DOHH2 (cell line): Measurements from ENCODE around the gene MOK.
A peak's percentile ranks its signal among the peaks of the same experiment; 100 is the strongest.

Experiments used
- H3F3A ChIP-seq: fragments of 200-600 bp; sonication (generic), shearing (Covaris generic); 2 replicates; pipeline ENCODE4 v1.6.0; 2016; ENCODE audit warnings: antibody characterized with exemption, mild to moderate bottlenecking; ENCODE audit not compliant: control insufficient read depth, insufficient read depth
- H3K27ac ChIP-seq: fragments of 200-600 bp; sonication (generic); 2 replicates; pipeline ENCODE4 v1.5.1; 2014; ENCODE audit warnings: low read depth, mild to moderate bottlenecking, low read length, moderate library complexity
- H3K27me3 ChIP-seq: fragments of 200-600 bp; sonication (generic); 2 replicates; pipeline ENCODE4 v1.6.1; 2014; ENCODE audit warnings: mild to moderate bottlenecking, low read length, mixed read lengths; ENCODE audit not compliant: control insufficient read depth
- H3K36me3 ChIP-seq: fragments of 200-600 bp; sonication (generic); 2 replicates; pipeline ENCODE4 v1.6.1; 2014; ENCODE audit warnings: mild to moderate bottlenecking, low read length, moderate library complexity, mixed read lengths; ENCODE audit not compliant: control insufficient read depth
- H3K4me1 ChIP-seq: fragments of 200-600 bp; sonication (generic); 2 replicates; pipeline ENCODE4 v1.6.1; 2014; ENCODE audit warnings: mild to moderate bottlenecking, low read length, mixed read lengths; ENCODE audit not compliant: control insufficient read depth
- H3K4me2 ChIP-seq: fragments of 200-600 bp; sonication (generic); 2 replicates; pipeline ENCODE4 v1.6.0; 2014; ENCODE audit warnings: mild to moderate bottlenecking, low read length, moderate library complexity
- H3K4me3 ChIP-seq: fragments of 200-600 bp; sonication (generic); 2 replicates; pipeline ENCODE4 v1.5.1; 2014; ENCODE audit warnings: mild to moderate bottlenecking, low read length, mixed read lengths
- H3K79me2 ChIP-seq: fragments of 200-600 bp; sonication (generic); 2 replicates; pipeline ENCODE4 v1.6.1; 2014; ENCODE audit warnings: mild to moderate bottlenecking, low read length, mixed read lengths; ENCODE audit not compliant: control insufficient read depth
- H3K9me2 ChIP-seq: fragments of 200-600 bp; sonication (generic); replicated peaks from 2 replicates; pipeline ENCODE4 v1.6.1; 2014; ENCODE audit warnings: mild to moderate bottlenecking, low read length, mixed read lengths; ENCODE audit not compliant: control insufficient read depth
- H3K9me3 ChIP-seq: fragments of 200-600 bp; sonication (generic); 2 replicates; pipeline ENCODE4 v1.6.1; 2014; ENCODE audit warnings: antibody characterized with exemption, low read length, mixed read lengths; ENCODE audit not compliant: control insufficient read depth, insufficient read depth
- H4K20me1 ChIP-seq: fragments of 200-600 bp; sonication (generic); 2 replicates; pipeline ENCODE4 v1.6.0; 2014; ENCODE audit warnings: low read depth, mild to moderate bottlenecking, antibody characterized with exemption, low read length, moderate library complexity; ENCODE audit not compliant: control insufficient read depth, insufficient read depth
- EZH2phosphoT487 ChIP-seq: fragments of 200-600 bp; sonication (generic); IDR thresholded peaks from 2 replicates; pipeline ENCODE4 v1.6.1; 2017; ENCODE audit warnings: borderline replicate concordance, mild to moderate bottlenecking, antibody characterized with exemption, low read length, moderate library complexity, mixed read lengths
- TF ChIP-seq, protein P1 (sequence below): fragments of 200-600 bp; sonication (generic); IDR thresholded peaks from one replicate; pipeline ENCODE4 v1.5.1; 2014; ENCODE audit warnings: antibody characterized with exemption, mild to moderate bottlenecking, low read depth, low read length; ENCODE audit not compliant: poor library complexity, severe bottlenecking

The MOK gene

DNA sequence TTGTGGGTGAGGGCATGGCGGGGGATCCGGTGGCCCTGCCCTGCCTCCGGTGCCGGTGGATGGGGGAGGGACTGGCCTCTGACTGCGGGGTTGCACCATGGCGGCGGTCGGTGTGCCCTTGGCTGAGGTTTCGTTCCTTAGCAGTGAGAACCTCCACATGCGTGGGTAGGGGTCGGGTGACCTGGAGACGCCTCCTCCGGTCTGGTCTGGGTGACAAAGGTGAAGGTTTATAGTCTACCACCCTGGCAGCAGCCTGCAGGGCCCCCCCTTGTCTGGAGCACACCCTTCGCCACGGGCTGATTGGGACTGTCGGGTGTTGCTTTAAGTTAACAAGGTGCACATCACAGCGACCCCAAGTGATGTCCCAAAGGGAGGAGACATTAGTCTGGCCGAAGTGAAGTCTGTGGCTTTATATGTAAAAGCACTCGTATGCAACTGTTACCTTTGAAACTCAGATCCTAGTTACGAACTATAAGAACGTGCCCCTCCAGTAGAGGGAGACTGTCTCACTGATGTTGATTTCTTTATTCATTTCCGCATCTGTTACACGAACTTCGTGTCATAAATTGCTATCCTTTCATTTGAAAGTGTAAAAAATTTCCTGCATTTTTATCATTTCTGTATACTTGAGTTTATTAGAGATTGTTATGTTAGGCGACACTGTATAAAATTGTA lies 90.8 kb downstream of the MOK start:
- H3K27ac ChIP-seq, result no peak overlapping the region

DNA sequence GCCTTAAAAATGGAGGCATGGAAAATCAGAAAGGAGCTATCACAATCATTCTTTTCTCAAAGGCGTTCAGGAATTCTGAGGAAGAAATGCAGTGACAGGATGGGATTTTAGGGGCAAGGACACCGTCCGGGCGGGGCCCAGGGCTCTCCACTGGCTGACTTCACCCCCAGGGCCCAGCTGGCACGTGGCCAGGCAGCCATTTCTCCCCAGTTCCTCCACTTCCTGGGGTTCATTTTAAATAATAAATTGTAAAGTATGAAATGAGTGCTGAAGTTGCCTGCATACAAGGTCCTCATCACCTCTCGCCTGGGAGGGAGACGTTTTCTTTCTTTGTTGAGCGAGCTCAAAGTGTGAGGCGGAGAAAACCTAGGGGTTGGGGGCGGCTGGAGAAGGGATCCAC lies 91.5 kb downstream of the MOK start:
- Histone ChIP-seq H3K9me2 (no peaks in the 10 kb centered on the region), H4K20me1 (peaks cover 4% of the 10 kb centered on the region; the same call in 1 of the 2 replicates), H3F3A (no peaks in the 10 kb centered on the region), H3K27ac (no peak overlapping the region), H3K9me3 (no peaks in the 10 kb centered on the region), H3K79me2 (peaks cover 8% of the 10 kb centered on the region; the same call in 1 of the 2 replicates), H3K4me3 (no peak overlapping the region), H3K36me3 (peaks cover 23% of the 10 kb centered on the region), H3K27me3 (no peaks in the 10 kb centered on the region), H3K4me2 (no peak overlapping the region), H3K4me1 (no peaks in the 10 kb centered on the region)
- TF ChIP-seq EZH2phosphoT487, result no peak
- TF ChIP-seq, protein P1, sequence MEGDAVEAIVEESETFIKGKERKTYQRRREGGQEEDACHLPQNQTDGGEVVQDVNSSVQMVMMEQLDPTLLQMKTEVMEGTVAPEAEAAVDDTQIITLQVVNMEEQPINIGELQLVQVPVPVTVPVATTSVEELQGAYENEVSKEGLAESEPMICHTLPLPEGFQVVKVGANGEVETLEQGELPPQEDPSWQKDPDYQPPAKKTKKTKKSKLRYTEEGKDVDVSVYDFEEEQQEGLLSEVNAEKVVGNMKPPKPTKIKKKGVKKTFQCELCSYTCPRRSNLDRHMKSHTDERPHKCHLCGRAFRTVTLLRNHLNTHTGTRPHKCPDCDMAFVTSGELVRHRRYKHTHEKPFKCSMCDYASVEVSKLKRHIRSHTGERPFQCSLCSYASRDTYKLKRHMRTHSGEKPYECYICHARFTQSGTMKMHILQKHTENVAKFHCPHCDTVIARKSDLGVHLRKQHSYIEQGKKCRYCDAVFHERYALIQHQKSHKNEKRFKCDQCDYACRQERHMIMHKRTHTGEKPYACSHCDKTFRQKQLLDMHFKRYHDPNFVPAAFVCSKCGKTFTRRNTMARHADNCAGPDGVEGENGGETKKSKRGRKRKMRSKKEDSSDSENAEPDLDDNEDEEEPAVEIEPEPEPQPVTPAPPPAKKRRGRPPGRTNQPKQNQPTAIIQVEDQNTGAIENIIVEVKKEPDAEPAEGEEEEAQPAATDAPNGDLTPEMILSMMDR, result no peak

More for the DNA sequence above, 90.8 kb downstream of the MOK start:
- H3K36me3 ChIP-seq, result peaks cover 17% of the 10 kb centered on the region
- H3K9me3 ChIP-seq, result no peaks in the 10 kb centered on the region
- no peak overlapping the region for H3K4me3 ChIP-seq
- no peaks in the 10 kb centered on the region for H3K27me3 ChIP-seq
- no peak for TF ChIP-seq EZH2phosphoT487
- TF ChIP-seq, protein P1, result peak; percentile 31
- H3K9me2 ChIP-seq, result no peaks in the 10 kb centered on the region
- no peak overlapping the region for H3K4me2 ChIP-seq
- H3K4me1 ChIP-seq, result peaks cover 6% of the 10 kb centered on the region
- H3K79me2 ChIP-seq, result peaks cover 8% of the 10 kb centered on the region; the same call in 1 of the 2 replicates
- H4K20me1 ChIP-seq, result peaks cover 4% of the 10 kb centered on the region; the same call in 1 of the 2 replicates
- H3F3A ChIP-seq, result no peaks in the 10 kb centered on the region

- TF ChIP-seq, protein P1, result no peak
- TF ChIP-seq EZH2phosphoT487, result no peak
- Histone ChIP-seq H3K27me3 (no peaks in the 10 kb centered on the region), H3K4me3 (no peak overlapping the region), H3K9me2 (no peaks in the 10 kb centered on the region), H3K9me3 (no peaks in the 10 kb centered on the region), H3K4me1 (no peaks in the 10 kb centered on the region), H3K4me2 (no peak overlapping the region), H3K27ac (no peak overlapping the region), H4K20me1 (no peaks in the 10 kb centered on the region; the same call in 1 of the 2 replicates), H3F3A (no peaks in the 10 kb centered on the region), H3K79me2 (peaks cover 8% of the 10 kb centered on the region; the same call in 1 of the 2 replicates), H3K36me3 (peaks cover 24% of the 10 kb centered on the region)
Measured at GRCh38 chr14:102212845-102213244, 92.1 kb downstream of the MOK start.
